Peyer's patch (tissue), 4 donors: Measurements from ENCODE around the gene MAOB.

Experiments used
- POLR2A ChIP-seq, 2 donors: fragments of 450-650 bp; IDR thresholded peaks; one replicate each; pipeline ENCODE4 v1.5.1; 2017; ENCODE audit warnings: antibody characterized with exemption in 2 of 2, mild to moderate bottlenecking in 2 of 2, moderate library complexity in 2 of 2
- TF ChIP-seq, protein P1 (sequence below), 6 experiments: fragments of 450-650 bp in 4 of 6; fragments of 200-600 bp in 2 of 6; sonication (generic) in 1 of 6; IDR thresholded peaks; one replicate each; pipeline ENCODE4 v1.5.1; 2017 to 2019; ENCODE audit warnings: antibody characterized with exemption in 6 of 6, mild to moderate bottlenecking in 3 of 6, moderate library complexity in 1 of 6

DNA sequence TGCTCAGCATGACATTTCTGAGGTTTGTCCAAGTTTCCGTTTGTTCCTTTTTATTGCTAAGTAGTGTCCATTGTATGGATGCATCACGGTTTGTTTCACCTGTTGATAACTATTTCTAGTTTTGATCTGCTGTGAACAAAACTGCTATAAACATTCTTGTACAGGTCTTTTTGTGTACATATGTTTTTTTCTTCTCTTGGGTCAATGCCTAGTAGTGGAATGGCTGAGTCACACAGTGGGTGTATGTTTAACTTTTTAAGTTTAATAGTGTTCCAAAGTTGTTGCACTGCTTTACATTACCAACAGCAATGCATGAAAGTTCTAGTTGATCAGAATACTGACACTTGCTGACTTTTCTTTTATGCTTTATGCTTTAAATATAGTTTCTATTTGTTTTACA, 76.7 kb downstream of the MAOB start:
- TF ChIP-seq, protein P1, sequence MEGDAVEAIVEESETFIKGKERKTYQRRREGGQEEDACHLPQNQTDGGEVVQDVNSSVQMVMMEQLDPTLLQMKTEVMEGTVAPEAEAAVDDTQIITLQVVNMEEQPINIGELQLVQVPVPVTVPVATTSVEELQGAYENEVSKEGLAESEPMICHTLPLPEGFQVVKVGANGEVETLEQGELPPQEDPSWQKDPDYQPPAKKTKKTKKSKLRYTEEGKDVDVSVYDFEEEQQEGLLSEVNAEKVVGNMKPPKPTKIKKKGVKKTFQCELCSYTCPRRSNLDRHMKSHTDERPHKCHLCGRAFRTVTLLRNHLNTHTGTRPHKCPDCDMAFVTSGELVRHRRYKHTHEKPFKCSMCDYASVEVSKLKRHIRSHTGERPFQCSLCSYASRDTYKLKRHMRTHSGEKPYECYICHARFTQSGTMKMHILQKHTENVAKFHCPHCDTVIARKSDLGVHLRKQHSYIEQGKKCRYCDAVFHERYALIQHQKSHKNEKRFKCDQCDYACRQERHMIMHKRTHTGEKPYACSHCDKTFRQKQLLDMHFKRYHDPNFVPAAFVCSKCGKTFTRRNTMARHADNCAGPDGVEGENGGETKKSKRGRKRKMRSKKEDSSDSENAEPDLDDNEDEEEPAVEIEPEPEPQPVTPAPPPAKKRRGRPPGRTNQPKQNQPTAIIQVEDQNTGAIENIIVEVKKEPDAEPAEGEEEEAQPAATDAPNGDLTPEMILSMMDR (IDR thresholded peaks at IDR 0.05): no peak
- TF ChIP-seq POLR2A (IDR thresholded peaks at IDR 0.05): no peak
